Hypothalamus (tissue), 51 donors: ENCODE data around the gene NUDT1.

Experiments used
- DNase-seq, 51 donors: peaks; one replicate each; lab custom pipeline; 2025; lab: John Stamatoyannopoulos, UW

NUDT1 gene

GRCh38 chr7:2241580-2242540 lies at the start of gene NUDT1, which contains the start of gene MRM2:
TSS of gene NUDT1 (plus strand) at chr7:2242226. CDS start at chr7:2244575, 2,349 bp downstream.
TSS of gene MRM2 (minus strand) at chr7:2242205. CDS start at chr7:2242169, 36 bp downstream.
- peak in 50 of 51 donors; percentile 14 to 86 (median 61) for DNase-seq

GRCh38 chr7:2192831-2193534 lies 49.0 kb upstream of the NUDT1 start:
- no peak for DNase-seq

- no peak for DNase-seq
Measured at GRCh38 chr7:2193575-2194305, 48.3 kb upstream of the NUDT1 start.

- DNase-seq, result peak in 26 of 51 donors; percentile 7 to 76 (median 40)
Measured at GRCh38 chr7:2195400-2196246, 46.4 kb upstream of the NUDT1 start.

- no peak for DNase-seq
Measured at GRCh38 chr7:2196381-2197378, 45.3 kb upstream of the NUDT1 start.

GRCh38 chr7:2197436-2198155 lies 44.4 kb upstream of the NUDT1 start:
- DNase-seq, result no peak

GRCh38 chr7:2198206-2198605 lies 43.8 kb upstream of the NUDT1 start:
- DNase-seq, result no peak

GRCh38 chr7:2198760-2199159 lies 43.3 kb upstream of the NUDT1 start:
- DNase-seq, result no peak

GRCh38 chr7:2199528-2199927 lies 42.5 kb upstream of the NUDT1 start:
- no peak for DNase-seq

- no peak for DNase-seq
Measured at GRCh38 chr7:2199956-2200583, 42.0 kb upstream of the NUDT1 start.

GRCh38 chr7:2200584-2200980 lies 41.4 kb upstream of the NUDT1 start:
- DNase-seq, result no peak

GRCh38 chr7:2201128-2201527 lies 40.9 kb upstream of the NUDT1 start:
- no peak for DNase-seq

- DNase-seq, result no peak
Measured at GRCh38 chr7:2201686-2202360, 40.2 kb upstream of the NUDT1 start.

- DNase-seq, result peak in 14 of 51 donors; percentile 10 to 37 (median 27)
Measured at GRCh38 chr7:2202361-2202761, 39.7 kb upstream of the NUDT1 start.

- no peak for DNase-seq
Measured at GRCh38 chr7:2202901-2203765, 38.9 kb upstream of the NUDT1 start.

GRCh38 chr7:2203766-2204300 lies 38.2 kb upstream of the NUDT1 start:
- DNase-seq, result no peak
